IPS DF 4.7 (cell line): Measurements from ENCODE around the gene CD320.
"Not testable (repeated sequence)": the region's sequence is repeated elsewhere in the genome, so short reads cannot be mapped to it uniquely, and the experiment has no call there.

Experiments used
- DNase-seq: peaks from one replicate; pipeline ENCODE4 v3.0.0-alpha.2; 2013; ENCODE audit warnings: low spot score; ENCODE audit errors: extremely low read depth

CD320 gene

DNA sequence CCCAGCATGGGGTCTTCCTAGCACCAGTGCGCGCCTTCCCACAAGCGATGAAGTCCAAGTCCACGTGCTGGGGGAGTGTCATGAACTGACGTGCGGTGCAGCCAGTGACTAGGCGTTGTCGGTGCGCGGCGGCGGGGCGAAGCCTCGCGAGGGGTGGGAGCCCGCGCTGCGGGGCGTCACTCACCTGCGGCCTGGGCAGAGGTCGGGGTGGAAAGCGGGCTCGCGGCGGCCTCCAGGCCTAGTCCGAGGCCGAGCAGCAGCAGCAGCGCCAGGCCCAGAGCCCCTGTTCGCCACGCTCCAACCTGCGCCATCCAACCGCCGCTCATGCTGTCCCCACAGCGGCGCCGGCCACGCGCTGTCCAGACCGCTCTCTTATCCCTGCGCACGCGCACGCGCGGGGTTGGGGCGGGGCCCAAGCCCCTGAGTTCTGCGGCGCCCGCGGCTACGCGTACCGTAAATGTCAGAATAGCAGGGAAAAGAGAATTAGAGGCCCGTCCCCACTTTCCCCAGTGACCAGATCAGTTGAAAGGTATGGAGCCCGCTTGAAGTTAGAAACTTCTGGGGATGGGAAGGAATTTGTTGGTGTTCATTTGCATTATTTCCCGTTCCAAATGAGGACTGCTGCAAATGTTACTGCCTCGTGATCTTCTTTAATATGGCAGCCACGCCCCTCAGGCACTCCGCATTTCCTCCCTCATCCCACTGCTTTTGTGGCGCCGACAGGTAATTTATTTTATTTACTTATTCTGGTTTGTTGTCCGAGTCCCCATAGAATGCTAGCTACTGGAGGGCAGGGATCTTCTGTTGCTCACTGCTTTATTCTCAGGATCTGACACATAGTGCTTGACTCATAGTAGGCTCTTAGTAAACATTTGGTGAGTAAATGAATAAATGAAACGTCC is at the start of gene CD320:
Gene CD320 (minus strand): TSS at position 394 of the 902 bp plus-strand sequence. CDS start 68 bp downstream, at position 326.
- no peak for DNase-seq

DNA sequence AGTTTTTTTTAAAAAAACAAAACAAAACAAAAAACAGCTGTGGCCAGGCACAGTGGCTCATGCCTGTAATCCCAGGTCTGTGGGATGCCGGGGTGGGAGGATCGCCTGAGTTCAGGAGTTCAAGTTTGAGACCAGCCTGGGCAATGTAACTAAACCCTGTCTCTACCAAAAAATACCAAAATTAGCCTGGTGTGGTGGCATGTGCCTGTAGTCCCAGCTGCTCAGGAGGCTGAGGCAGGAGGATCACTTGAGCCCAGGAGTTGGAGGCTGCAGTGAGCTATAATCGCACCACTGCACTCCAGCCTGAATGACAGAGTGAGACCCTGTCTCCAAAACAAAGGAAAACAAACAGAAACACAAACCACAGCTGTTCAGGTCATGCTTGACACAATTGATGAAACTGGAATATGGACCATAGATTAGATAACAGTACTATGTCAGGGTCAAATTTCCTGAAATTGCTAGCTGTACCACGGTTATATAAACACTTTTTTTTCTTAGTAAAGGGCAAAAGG is 48.9 kb upstream of the CD320 start:
- DNase-seq, result no peak

GRCh38 chr19:8355631-8356402 is 47.7 kb upstream of the CD320 start:
- DNase-seq, result no peak

DNA sequence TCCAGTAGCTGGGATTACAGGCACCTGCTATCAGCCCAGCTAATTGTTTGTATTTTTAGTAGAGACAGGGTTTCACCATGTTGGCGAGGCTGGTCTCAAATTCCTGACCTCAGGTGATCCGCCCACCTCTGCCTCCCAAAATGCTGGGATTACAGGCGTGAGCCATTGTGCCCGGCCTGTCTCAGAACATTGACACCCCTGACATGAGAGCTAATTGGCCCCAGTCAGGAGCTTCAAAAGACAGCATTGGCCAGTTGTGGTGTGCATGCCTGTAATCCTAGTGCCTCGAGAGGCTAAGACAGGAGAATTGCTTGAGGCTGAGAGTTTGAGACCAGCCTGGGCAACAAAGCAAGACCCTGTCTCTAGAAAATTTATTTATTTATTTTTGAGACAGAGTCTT is 44.7 kb upstream of the CD320 start:
- not testable (repeated sequence) for DNase-seq

GRCh38 chr19:8352134-8352827 is 44.1 kb upstream of the CD320 start:
- no peak for DNase-seq

GRCh38 chr19:8349629-8350372 is 41.6 kb upstream of the CD320 start:
- not testable (repeated sequence) for DNase-seq

- no peak for DNase-seq
Observed at GRCh38 chr19:8343483-8343844, 35.3 kb upstream of the CD320 start.

GRCh38 chr19:8342684-8343482 is 34.7 kb upstream of the CD320 start, which contains the start of gene KANK3:
Gene KANK3 (minus strand): TSS chr19:8343262. CDS start chr19:8337828, 5,434 bp downstream.
- no peak for DNase-seq

GRCh38 chr19:8342316-8342683 is 34.1 kb upstream of the CD320 start:
- DNase-seq, result no peak

- not testable (repeated sequence) for DNase-seq
Observed at GRCh38 chr19:8341504-8341903, 33.3 kb upstream of the CD320 start.

DNA sequence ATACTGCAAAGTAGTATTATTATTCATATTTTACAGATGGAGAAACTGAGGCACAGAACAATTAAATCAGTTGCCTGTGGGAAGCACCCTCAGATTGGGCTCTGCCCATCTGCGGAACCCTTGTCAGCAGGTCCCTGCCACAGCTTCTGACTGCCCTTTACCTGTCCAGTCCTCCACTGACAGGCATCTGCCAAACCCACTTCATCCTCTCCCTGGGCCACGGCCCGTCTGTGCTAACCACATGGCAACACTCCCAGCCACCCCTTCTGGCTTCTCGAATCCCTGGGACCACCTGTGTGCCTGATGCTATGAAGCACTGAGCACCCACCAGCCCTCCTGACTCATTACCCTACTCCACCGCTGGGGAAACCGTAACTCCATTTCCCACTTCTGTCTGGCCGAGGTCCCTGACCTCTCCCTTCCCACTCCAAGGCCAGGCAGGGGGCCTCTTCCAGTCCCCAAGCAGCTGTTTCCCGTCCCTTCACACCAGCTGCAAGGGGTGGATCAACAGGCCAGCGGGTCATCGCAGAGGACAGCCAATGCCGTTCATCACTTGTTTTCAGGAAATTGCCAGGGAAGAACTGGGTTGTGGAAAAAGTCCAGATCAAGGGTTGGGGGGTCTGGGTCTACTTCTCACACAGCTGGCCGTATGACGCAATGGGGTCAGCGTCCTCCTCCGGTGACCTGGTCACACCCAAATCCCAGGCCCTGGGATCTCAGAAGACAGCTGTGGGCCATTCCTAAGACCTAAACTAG is 32.4 kb upstream of the CD320 start:
- DNase-seq, result no peak

DNA sequence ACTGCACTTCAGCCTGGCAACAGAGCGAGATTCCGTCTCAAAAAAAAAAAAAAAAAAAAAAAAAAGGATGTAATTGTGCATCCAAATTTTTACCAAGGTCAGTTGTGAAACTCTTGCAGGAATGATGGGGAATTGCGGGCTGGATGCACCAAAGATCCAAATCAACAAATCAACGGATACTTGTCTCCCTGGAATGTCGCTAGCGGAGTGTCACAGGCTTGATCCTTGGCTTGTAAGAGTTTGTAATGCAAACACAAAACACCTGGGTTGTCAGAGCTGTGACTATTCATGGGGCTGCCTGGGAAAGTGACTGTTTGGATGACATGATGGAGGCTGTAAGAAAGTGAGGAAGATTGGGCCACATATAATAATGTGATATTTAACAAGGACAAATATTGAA is 30.7 kb upstream of the CD320 start:
- no peak for DNase-seq

DNA sequence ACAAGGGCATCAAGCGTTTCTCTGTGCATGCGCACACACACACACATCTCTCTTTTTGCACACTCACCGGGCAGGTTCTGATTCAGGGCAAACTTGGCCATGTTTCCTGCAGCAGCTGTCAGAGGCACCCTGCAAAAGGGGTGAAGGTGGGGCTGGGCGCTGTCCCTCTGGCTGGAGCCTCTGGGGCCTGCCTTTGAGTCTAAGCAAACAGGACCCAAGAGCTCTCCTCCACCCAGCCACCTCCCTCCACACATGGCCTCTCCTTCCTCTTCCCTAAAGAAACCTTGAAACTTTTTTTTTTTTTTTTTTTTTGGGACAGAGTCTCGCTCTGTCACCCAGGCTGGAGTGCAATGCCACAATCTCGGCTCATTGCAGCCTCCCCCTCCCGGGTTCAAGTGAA is 29.6 kb upstream of the CD320 start:
- DNase-seq, result no peak

GRCh38 chr19:8336660-8337059 is 28.5 kb upstream of the CD320 start:
- DNase-seq, result no peak

DNA sequence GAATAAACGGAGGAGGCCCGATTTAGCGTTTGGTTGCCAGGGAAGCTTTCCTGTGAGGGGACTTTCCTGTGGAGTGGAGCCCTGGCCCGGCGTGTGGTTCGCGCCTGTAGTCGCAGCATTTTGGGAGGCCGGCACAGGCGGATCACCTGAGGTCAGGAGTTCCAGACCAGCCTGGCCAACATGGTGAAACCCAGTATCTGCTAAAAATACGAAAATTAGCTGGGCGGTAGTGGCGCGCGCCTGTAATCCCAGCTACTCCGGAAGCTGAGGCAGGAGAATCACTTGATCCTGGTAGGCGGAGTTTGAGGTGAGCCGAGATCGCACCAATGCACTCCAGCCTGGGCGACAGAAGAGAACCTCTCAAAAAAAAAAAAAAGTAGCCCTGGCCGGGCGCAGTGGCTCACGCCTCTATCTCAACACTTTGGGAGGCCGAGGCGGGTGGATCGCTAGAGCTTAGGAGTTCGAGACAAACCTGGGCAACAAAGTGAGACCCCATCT is 28.0 kb upstream of the CD320 start:
- no peak for DNase-seq

- no peak for DNase-seq
Observed at GRCh38 chr19:8335343-8336071, 27.3 kb upstream of the CD320 start.

GRCh38 chr19:8334458-8335342 is 26.5 kb upstream of the CD320 start:
- no peak for DNase-seq
